NCI-H2107 treated with DMSO at 0.1 percent for 48 hours (cell line): ENCODE results near the gene GYPC.

ENCODE experiments used
- DNase-seq: peaks from one replicate; lab custom pipeline; 2025; ENCODE audit not compliant: unreplicated experiment; lab: John Stamatoyannopoulos, UW

Gene GYPC

DNA sequence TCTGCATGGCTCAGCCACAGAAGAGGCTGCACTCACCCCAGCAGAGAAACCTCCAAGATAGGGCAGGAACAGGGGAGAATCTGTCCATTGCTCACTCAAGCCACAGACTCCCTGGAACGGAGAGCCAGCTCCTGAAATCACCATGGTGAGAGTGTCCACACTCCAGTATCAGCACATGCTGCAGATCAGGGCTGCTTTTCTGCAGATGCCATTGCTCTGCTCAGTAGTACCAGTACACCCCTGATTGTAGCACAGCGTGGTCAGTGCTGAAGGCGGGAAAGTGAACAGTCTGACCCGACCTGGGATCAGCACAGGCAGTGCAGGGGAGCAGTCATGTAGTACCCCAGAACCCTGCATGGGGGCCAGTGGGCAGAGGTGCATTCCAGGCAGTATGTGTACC is 73.9 kb downstream of the GYPC start:
- DNase-seq, result no peak

DNA sequence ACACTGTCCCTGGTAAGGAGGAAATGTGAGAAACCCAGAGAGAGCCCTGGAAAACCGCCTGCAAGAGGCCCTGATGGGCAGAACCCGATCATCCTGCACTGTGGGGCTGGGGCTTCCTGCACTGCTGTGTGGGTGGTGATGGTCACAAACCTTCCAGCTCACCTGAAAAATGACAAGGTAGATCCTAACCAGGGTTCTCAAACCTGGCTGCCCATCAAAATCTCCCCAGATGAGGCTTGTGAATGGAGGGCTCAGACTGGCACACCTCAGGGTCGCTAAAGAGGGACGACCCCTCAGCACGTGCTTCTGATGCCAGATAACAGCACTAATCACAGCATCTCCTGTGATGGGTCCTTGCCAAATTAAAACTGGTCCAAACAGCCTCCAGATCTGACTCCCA is 74.7 kb downstream of the GYPC start:
- no peak for DNase-seq

DNA sequence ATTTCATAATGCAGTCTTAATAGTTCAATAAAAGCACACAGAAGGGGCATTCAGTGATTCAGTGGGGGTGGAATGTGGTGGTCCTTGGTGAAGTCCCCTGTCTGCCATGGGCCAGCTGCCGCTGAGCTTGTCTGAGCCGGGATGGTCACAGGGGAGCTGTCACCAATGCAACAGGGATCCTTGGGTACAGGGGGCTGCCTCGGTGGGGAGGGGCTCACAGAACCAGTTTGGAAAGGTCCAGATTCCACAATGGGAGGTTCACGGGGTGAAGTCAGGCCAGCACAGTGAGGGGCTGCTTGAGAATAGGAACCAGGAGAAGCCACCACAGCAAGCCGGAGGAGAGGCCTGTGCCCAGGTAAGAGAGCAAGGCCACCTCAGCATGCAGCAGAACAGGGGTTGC is 75.4 kb downstream of the GYPC start:
- DNase-seq, result no peak

DNA sequence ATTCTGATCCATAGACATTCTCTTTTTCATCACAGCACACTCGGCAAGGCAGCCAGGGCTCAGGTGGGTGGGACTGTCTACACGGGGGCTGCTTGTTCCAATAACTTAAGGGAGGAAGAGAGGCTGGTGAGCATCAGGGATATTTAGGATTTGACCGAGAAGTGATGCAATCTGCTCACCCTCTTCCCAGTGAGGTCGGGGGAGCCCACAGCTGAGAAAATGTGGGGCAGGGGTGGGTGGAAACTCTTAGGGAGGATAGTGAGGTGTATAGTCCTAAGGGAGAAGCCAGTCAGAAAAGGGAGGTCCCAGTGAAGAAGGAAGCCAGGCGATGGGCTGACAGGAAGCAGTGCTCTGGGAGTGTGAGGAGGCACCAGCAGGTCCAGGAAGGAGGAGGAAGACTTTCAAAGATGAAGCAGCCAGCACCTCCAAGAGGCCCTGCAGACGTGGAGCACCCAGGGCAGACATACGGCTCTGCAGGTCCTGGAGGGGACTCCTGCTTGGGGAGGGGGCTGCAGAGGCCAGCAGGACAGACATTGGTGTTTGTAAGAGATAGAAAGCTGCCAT is 76.8 kb downstream of the GYPC start:
- DNase-seq, result no peak

DNA sequence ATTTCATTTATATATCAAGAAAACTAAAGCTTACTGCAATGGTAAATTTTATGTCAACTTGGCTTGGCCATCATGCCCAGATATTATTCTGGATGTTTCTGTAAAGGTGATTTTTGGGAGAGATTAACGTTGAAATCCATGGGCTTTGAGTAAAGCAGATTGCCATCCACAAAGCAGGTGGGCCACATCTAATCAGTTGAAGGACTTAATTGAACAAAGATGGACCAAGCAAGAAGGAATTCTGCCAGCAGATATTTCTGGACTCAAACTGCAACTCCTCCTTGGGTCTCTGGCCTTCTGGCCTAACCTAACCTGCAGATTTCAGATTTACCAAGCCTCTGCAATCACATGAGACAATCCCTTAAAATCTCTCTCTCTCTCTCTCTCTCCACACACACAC is 77.8 kb downstream of the GYPC start:
- no peak for DNase-seq

DNA sequence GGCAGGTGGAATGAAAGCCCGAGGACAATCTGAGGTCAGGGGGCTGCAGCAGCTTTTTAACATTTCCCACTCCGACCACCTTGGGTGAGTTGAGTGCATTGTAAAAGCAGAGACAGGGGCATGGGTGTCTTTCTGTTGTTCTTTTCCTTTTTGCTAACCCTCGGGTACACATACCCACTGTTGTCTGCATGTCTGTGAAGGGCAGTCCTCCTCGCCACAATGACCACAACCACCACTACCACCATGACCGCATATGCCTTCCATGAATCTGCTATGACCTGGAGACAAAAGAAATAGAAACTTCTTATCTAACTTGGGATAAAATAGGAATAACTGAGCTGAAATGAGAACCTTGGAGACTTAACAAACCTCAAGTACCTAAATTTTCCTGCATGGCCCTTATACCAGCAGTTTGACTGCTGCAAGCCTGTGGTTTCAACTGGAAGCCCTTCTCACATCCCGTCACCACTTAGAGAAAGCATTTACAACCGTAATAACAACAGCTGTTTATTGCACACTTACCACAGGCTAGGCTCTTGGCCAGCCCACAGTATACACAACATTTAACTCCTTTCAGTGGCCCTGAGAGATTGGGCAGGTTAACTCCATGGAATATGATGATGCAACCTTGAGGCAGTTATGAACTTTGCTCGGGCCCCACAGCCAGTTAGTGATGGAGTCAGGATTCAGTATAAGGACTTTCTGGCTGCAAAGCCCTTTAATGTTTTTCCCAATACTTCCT is 80.3 kb downstream of the GYPC start:
- no peak for DNase-seq

DNA sequence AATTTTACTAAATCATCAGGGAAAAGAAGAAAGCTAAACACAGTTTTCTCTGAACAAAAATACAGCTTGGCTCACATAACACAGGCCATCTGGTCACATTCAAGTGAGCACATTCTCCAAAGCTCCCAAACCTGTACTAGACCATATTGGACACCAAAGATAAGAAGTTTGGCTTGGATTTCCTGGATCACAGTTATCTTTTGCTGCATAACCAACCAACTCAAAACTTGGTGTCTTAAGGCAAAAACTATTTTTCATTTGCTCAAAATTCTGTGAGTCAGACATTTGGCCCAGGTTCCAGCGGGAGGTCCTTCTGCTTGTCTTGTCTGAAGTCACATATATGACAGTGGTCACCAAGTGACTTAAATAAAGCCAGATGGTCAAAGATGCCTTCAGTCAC is 83.2 kb downstream of the GYPC start:
- DNase-seq, result no peak

DNA sequence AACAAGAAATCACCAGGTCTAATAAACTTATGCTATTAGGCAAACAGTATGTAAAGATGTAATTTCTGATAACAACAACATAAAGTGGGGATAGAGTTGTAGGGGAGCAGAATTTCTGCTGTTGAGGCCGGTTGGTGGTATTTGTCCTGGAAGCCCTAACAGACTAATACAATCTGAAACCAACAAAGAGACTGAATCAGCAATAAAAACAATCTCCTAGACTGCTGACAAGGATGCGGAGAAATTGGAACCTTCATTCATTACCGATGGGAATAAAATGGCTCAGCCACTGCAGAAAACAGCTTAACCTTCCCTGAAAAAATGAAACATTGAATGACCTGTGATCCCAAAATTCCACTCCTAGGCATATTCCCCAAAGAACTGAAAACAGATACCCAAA is 88.7 kb downstream of the GYPC start:
- DNase-seq, result no peak
